Activated CD4-positive, alpha-beta T cell treated with anti-CD3 and anti-CD28 coated beads, Interleukin-2, Interleukin-6, amounts not matched to agents 100 ng/mL and 50 ng/mL, durations not matched to agents 16 hours and 8 hours (primary cell): Measurements from ENCODE around the gene MAP4K3.
A peak's percentile ranks its signal among the peaks of the same experiment; 100 is the strongest.

Source experiments
- DNase-seq: peaks from one replicate; pipeline ENCODE4 v3.0.0-alpha.2; 2020

The MAP4K3 gene

GRCh38 chr2:39443009-39443408 is 5.9 kb upstream of the MAP4K3 start:
- DNase-seq, result no peak

- DNase-seq, result peak; percentile 64
These were observed 624 bp upstream of the MAP4K3 start for GRCh38 chr2:39437522-39438296.

- DNase-seq, result no peak
These were observed 1.1 kb downstream of the MAP4K3 start for GRCh38 chr2:39435741-39436591.

- no peak for DNase-seq
These were observed 1.9 kb downstream of the MAP4K3 start for GRCh38 chr2:39435234-39435633.

- DNase-seq, result no peak
These were observed 2.7 kb downstream of the MAP4K3 start for GRCh38 chr2:39434233-39434897.

GRCh38 chr2:39433586-39434195 is 3.4 kb downstream of the MAP4K3 start:
- DNase-seq, result no peak

- no peak for DNase-seq
These were observed 4.4 kb downstream of the MAP4K3 start for GRCh38 chr2:39432701-39433100.

- no peak for DNase-seq
These were observed 5.3 kb downstream of the MAP4K3 start for GRCh38 chr2:39431592-39432316.

GRCh38 chr2:39429746-39430145 is 7.3 kb downstream of the MAP4K3 start:
- DNase-seq, result no peak

- DNase-seq, result no peak
These were observed 12.1 kb downstream of the MAP4K3 start for GRCh38 chr2:39424951-39425350.

GRCh38 chr2:39422700-39423099 is 14.4 kb downstream of the MAP4K3 start:
- no peak for DNase-seq

- DNase-seq, result no peak
These were observed 15.7 kb downstream of the MAP4K3 start for GRCh38 chr2:39421354-39421753.

- no peak for DNase-seq
These were observed 17.5 kb downstream of the MAP4K3 start for GRCh38 chr2:39419282-39420223.

GRCh38 chr2:39418491-39418890 is 18.6 kb downstream of the MAP4K3 start:
- DNase-seq, result no peak

GRCh38 chr2:39416140-39416539 is 20.9 kb downstream of the MAP4K3 start:
- DNase-seq, result no peak

GRCh38 chr2:39413063-39413737 is 23.9 kb downstream of the MAP4K3 start:
- DNase-seq, result no peak

GRCh38 chr2:39411181-39411944 is 25.7 kb downstream of the MAP4K3 start:
- peak; percentile 27 for DNase-seq

- DNase-seq, result no peak
These were observed 27.2 kb downstream of the MAP4K3 start for GRCh38 chr2:39409697-39410389.
